SK-N-SH treated with all-trans-retinoic acid at 6 μM for 48 hours (cell line): ENCODE results near the gene NEGR1.

Source experiments
- ATAC-seq: fragments of 200-7000 bp; cut with Tn5 transposase; 3 replicates; pipeline ENCODE4 v1.9.1; 2020; ENCODE audit warnings: mild to moderate bottlenecking, moderate library complexity
- ARNTL ChIP-seq: fragments of 450-650 bp; formaldehyde crosslinking; IDR thresholded peaks from 2 replicates; pipeline ENCODE4 v1.5.0; 2020; ENCODE audit warnings: low read depth, mild to moderate bottlenecking, moderate library complexity, borderline replicate concordance
- BACH2 ChIP-seq: fragments of 250-450 bp; sonication (Bioruptor Pico); IDR thresholded peaks from 2 replicates; pipeline ENCODE4 v1.9.0; 2021; ENCODE audit warnings: mild to moderate bottlenecking, borderline replicate concordance
- CREB5 ChIP-seq: fragments of 250-450 bp; sonication (Bioruptor Pico); IDR thresholded peaks from 2 replicates; pipeline ENCODE4 v1.5.1; 2020; ENCODE audit warnings: low read depth, mild to moderate bottlenecking, moderate library complexity
- CSDC2 ChIP-seq: fragments of 250-450 bp; sonication (Bioruptor Pico); IDR thresholded peaks from 2 replicates; pipeline ENCODE4 v1.5.0; 2020; ENCODE audit warnings: mild to moderate bottlenecking, moderate library complexity
- CSRNP3 ChIP-seq: fragments of 250-450 bp; sonication (Bioruptor Pico); IDR thresholded peaks from 2 replicates; pipeline ENCODE4 v1.5.1; 2021; ENCODE audit warnings: mild to moderate bottlenecking, moderate library complexity
- ESRRG ChIP-seq: fragments of 250-450 bp; sonication (Bioruptor Pico); IDR thresholded peaks from 2 replicates; pipeline ENCODE4 v1.6.1; 2021; ENCODE audit warnings: mild to moderate bottlenecking
- GLIS3 ChIP-seq: fragments of 250-450 bp; sonication (Bioruptor Pico); IDR thresholded peaks from 2 replicates; pipeline ENCODE4 v1.5.0; 2020; ENCODE audit warnings: mild to moderate bottlenecking, moderate library complexity
- ISL1 ChIP-seq: fragments of 250-450 bp; sonication (Bioruptor Pico); IDR thresholded peaks from 2 replicates; pipeline ENCODE4 v2.1.2; 2022; ENCODE audit warnings: mild to moderate bottlenecking, moderate library complexity
- OSR1 ChIP-seq: fragments of 250-450 bp; sonication (Bioruptor Pico); IDR thresholded peaks from 2 replicates; pipeline ENCODE4 v1.8.0; 2022; ENCODE audit warnings: moderate library complexity, mild to moderate bottlenecking, inconsistent platforms
- PATZ1 ChIP-seq: fragments of 250-450 bp; sonication (Bioruptor Pico); IDR thresholded peaks from 2 replicates; pipeline ENCODE4 v1.8.0; 2020; ENCODE audit warnings: mild to moderate bottlenecking, moderate library complexity, borderline replicate concordance
- POU6F1 ChIP-seq: fragments of 250-450 bp; sonication (Bioruptor Pico); IDR thresholded peaks from 2 replicates; pipeline ENCODE4 v1.8.0; 2021; ENCODE audit warnings: low read depth, mild to moderate bottlenecking, moderate library complexity, borderline replicate concordance
- PPARA ChIP-seq: fragments of 250-450 bp; sonication (Bioruptor Pico); IDR thresholded peaks from 2 replicates; pipeline ENCODE4 v1.5.0; 2020; ENCODE audit warnings: mild to moderate bottlenecking, borderline replicate concordance
- RARB ChIP-seq: fragments of 250-450 bp; sonication (Bioruptor Pico); IDR thresholded peaks from 2 replicates; pipeline ENCODE4 v1.8.0; 2021; ENCODE audit warnings: mild to moderate bottlenecking, moderate library complexity
- SNAI2 ChIP-seq: fragments of 250-450 bp; sonication (Bioruptor Pico); IDR thresholded peaks from 2 replicates; pipeline ENCODE4 v1.5.0; 2020; ENCODE audit warnings: mild to moderate bottlenecking, moderate library complexity
- TCF4 ChIP-seq: fragments of 250-450 bp; sonication (Bioruptor Pico); IDR thresholded peaks from 2 replicates; pipeline ENCODE4 v1.8.0; 2021; ENCODE audit warnings: mild to moderate bottlenecking, moderate library complexity, borderline replicate concordance
- TOX ChIP-seq: fragments of 250-450 bp; sonication (Bioruptor Pico); IDR thresholded peaks from 2 replicates; pipeline ENCODE4 v1.8.0; 2021; ENCODE audit warnings: mild to moderate bottlenecking, moderate library complexity, borderline replicate concordance
- TSHZ2 ChIP-seq: fragments of 250-450 bp; sonication (Bioruptor Pico); IDR thresholded peaks from 2 replicates; pipeline ENCODE4 v1.5.0; 2020; ENCODE audit warnings: mild to moderate bottlenecking, moderate library complexity
- ZC3H10 ChIP-seq: fragments of 250-450 bp; sonication (Bioruptor Pico); IDR thresholded peaks from 2 replicates; pipeline ENCODE4 v1.5.1; 2021; ENCODE audit warnings: mild to moderate bottlenecking, moderate library complexity
- ZFP3 ChIP-seq: fragments of 250-450 bp; sonication (Bioruptor Pico); IDR thresholded peaks from 2 replicates; pipeline ENCODE4 v1.5.0; 2020; ENCODE audit warnings: mild to moderate bottlenecking, moderate library complexity
- ZFP30 ChIP-seq: fragments of 450-650 bp; formaldehyde crosslinking; IDR thresholded peaks from 2 replicates; pipeline ENCODE4 v1.5.0; 2022; ENCODE audit warnings: mild to moderate bottlenecking, moderate library complexity
- ZNF565 ChIP-seq: fragments of 450-650 bp; formaldehyde crosslinking; conservative IDR thresholded peaks from 2 replicates; pipeline ENCODE4 v1.5.0; 2020; ENCODE audit warnings: low read depth, mild to moderate bottlenecking, moderate library complexity
- ZNF70 ChIP-seq: fragments of 450-650 bp; formaldehyde crosslinking; IDR thresholded peaks from 2 replicates; pipeline ENCODE4 v1.5.0; 2020; ENCODE audit warnings: mild to moderate bottlenecking, moderate library complexity
- ZNF8 ChIP-seq: fragments of 450-650 bp; formaldehyde crosslinking; IDR thresholded peaks from 2 replicates; pipeline ENCODE4 v1.5.0; 2020; ENCODE audit warnings: mild to moderate bottlenecking, moderate library complexity

Gene NEGR1

GRCh38 chr1:72109916-72110315 lies 172.4 kb downstream of the NEGR1 start:
- ATAC-seq: no peak
- TF ChIP-seq ZFP3 (CRISPR knock-in tag) (no peak), CSDC2 (CRISPR knock-in tag) (no peak), POU6F1 (CRISPR knock-in tag) (no peak), GLIS3 (CRISPR knock-in tag) (no peak), SNAI2 (no peak), RARB (no peak), ZFP30 (CRISPR knock-in tag) (no peak), CREB5 (CRISPR knock-in tag) (no peak), ESRRG (CRISPR knock-in tag) (no peak), OSR1 (CRISPR knock-in tag) (no peak)

- TF ChIP-seq PPARA (no peak), SNAI2 (no peak), BACH2 (CRISPR knock-in tag) (no peak), ZNF70 (no peak), ARNTL (no peak), ZFP3 (CRISPR knock-in tag) (no peak), TSHZ2 (no peak), ISL1 (CRISPR knock-in tag) (no peak), ZC3H10 (CRISPR knock-in tag) (no peak), POU6F1 (CRISPR knock-in tag) (no peak), TCF4 (no peak), GLIS3 (CRISPR knock-in tag) (no peak)
- no peak for ATAC-seq
These were observed 177.1 kb downstream of the NEGR1 start for GRCh38 chr1:72105201-72105600.

- TF ChIP-seq RARB: no peak
These were observed 180.3 kb downstream of the NEGR1 start for GRCh38 chr1:72101840-72102632.

GRCh38 chr1:72100771-72101170 lies 181.6 kb downstream of the NEGR1 start:
- ATAC-seq: no peak
- TF ChIP-seq ZNF565 (CRISPR knock-in tag) (no peak), ARNTL (no peak), TOX (no peak), ISL1 (CRISPR knock-in tag) (no peak), CSDC2 (CRISPR knock-in tag) (no peak), ZFP3 (CRISPR knock-in tag) (no peak), TSHZ2 (no peak), CSRNP3 (CRISPR knock-in tag) (no peak), ZNF8 (no peak), OSR1 (CRISPR knock-in tag) (no peak), PATZ1 (CRISPR knock-in tag) (no peak)

More at GRCh38 chr1:72101840-72102632, 180.3 kb downstream of the NEGR1 start:
- no peak for ATAC-seq
